ENCODE measurements around the gene CADPS2. TPM values are rescaled to one million over a fixed set of nuclear protein-coding genes. Genes with fewer than 3 reads are reported as not detected.
"Not testable (repeated sequence)": the region's sequence is repeated elsewhere in the genome, so short reads cannot be mapped to it uniquely, and the experiment has no call there.

Gene CADPS2
- total and polyA plus RNA-seq, 2 of the 4 experiments (the other 2 are of a cell fraction), result 0.10 to 0.54 TPM

GRCh38 chr7:122834571-122834942 is 51.7 kb downstream of the CADPS2 start:
- H3K4me1 ChIP-seq (ENCODE audit: control insufficient read depth, insufficient read depth, low read length); H2AK9ac ChIP-seq (replicated peaks; ENCODE audit: low read depth, low read length, poor library complexity); H2BK5ac ChIP-seq (ENCODE audit: low read depth, low read length, poor library complexity, severe bottlenecking); H3K4me2 ChIP-seq (ENCODE audit: low read depth, low read length); H2BK120ac ChIP-seq (ENCODE audit: low read depth, low read length); H3K4me3 ChIP-seq (ENCODE audit: insufficient read depth, low read depth, low read length); CTCF ChIA-PET; H2BK15ac ChIP-seq (ENCODE audit: low read depth, low read length); H4K5ac ChIP-seq (ENCODE audit: low read depth, low read length); ATAC-seq (ENCODE audit: low read depth); H3K27me3 ChIP-seq (ENCODE audit: control insufficient read depth, insufficient read depth, low read length); DNase-seq; H3K27ac ChIP-seq (ENCODE audit: insufficient read depth, low read length); H3K9me3 ChIP-seq (ENCODE audit: control insufficient read depth, insufficient read depth, low read length); intact Hi-C loops (cut with micrococcal nuclease); POLR2A ChIA-PET (ENCODE audit: unreplicated experiment); H2AFZ ChIP-seq (replicated peaks; ENCODE audit: low read length, poor library complexity); dilution Hi-C loops (cut with HindIII; ENCODE audit: low sequenced_read_pairs, unreplicated experiment); H3K23ac ChIP-seq (ENCODE audit: low read depth, low read length); in situ Hi-C loops (cut with MboI; ENCODE audit: low sequenced_read_pairs); H4K8ac ChIP-seq (ENCODE audit: low read depth in 2 of 2, low read length in 2 of 2); BruUV-seq (replicated peaks); H3K9me1 ChIP-seq (ENCODE audit: insufficient read depth, low read length); H3K18ac ChIP-seq (ENCODE audit: low read depth, low read length); H3K79me1 ChIP-seq (ENCODE audit: low read depth in 1 of 2, low read length in 2 of 2); H3K9ac ChIP-seq (ENCODE audit: low read depth, low read length); H2AK5ac ChIP-seq (ENCODE audit: low read depth, low read length); H3K56ac ChIP-seq (ENCODE audit: extremely low read depth, insufficient read depth, low read length); H2BK20ac ChIP-seq (ENCODE audit: low read depth, low read length); H3K36me3 ChIP-seq (ENCODE audit: control insufficient read depth, insufficient read depth, low read length); H3K14ac ChIP-seq (replicated peaks; ENCODE audit: low read depth, low read length); H4K91ac ChIP-seq (ENCODE audit: insufficient read depth, low read depth, low read length); H3K4ac ChIP-seq (ENCODE audit: low read depth, low read length); H4K20me1 ChIP-seq (ENCODE audit: insufficient read depth, low read length): not testable (repeated sequence)
- no CpG with 5 or more reads among the region's 9 CpGs for WGBS, 2 experiments (ENCODE audit: extremely low coverage in 2 of 2, insufficient read length in 1 of 2)
